Smooth muscle cell (in vitro differentiated cells): Measurements from ENCODE around the gene COL4A3. TPM values are rescaled to one million over a fixed set of nuclear protein-coding genes. Genes with fewer than 3 reads are reported as not detected.

Source experiments
- DNase-seq: peaks from one replicate; lab custom pipeline; 2025; ENCODE audit not compliant: unreplicated experiment; lab: John Stamatoyannopoulos, UW
- H2AFZ ChIP-seq: fragments of 200-600 bp; sonication (generic); 2 replicates; pipeline ENCODE4 v1.6.0; 2016; ENCODE audit warnings: antibody characterized with exemption, low read depth, mild to moderate bottlenecking
- H3F3A ChIP-seq: fragments of 200-600 bp; sonication (generic); 2 replicates; pipeline ENCODE4 v1.6.0; 2017; ENCODE audit warnings: antibody characterized with exemption, low read depth
- H3K27ac ChIP-seq: fragments of 200-600 bp; sonication (generic); 2 replicates; pipeline ENCODE4 v1.5.1; 2016; ENCODE audit warnings: low read depth, mild to moderate bottlenecking
- H3K27me3 ChIP-seq: fragments of 200-600 bp; sonication (generic); 2 replicates; pipeline ENCODE4 v1.6.1; 2016; ENCODE audit warnings: low read depth, mild to moderate bottlenecking
- H3K36me3 ChIP-seq: fragments of 200-600 bp; sonication (generic); 2 replicates; pipeline ENCODE4 v1.5.1; 2016; ENCODE audit warnings: low read depth
- H3K4me1 ChIP-seq: fragments of 200-600 bp; sonication (generic); 2 replicates; pipeline ENCODE4 v1.5.1; 2016; ENCODE audit warnings: low read depth
- H3K4me2 ChIP-seq: fragments of 200-600 bp; sonication (generic); 2 replicates; pipeline ENCODE4 v1.6.0; 2016; ENCODE audit warnings: mild to moderate bottlenecking
- H3K4me3 ChIP-seq: fragments of 200-600 bp; sonication (generic); 2 replicates; pipeline ENCODE4 v1.5.1; 2016; ENCODE audit warnings: mild to moderate bottlenecking
- H3K79me2 ChIP-seq: fragments of 200-600 bp; sonication (generic); 2 replicates; pipeline ENCODE4 v1.6.0; 2016; ENCODE audit warnings: low read depth, mild to moderate bottlenecking
- H3K9ac ChIP-seq: fragments of 200-600 bp; sonication (generic); 2 replicates; pipeline ENCODE4 v1.6.0; 2016; ENCODE audit warnings: low read depth
- H3K9me3 ChIP-seq: fragments of 200-600 bp; sonication (generic); replicated peaks from 2 replicates; pipeline ENCODE4 v1.5.1; 2016; ENCODE audit warnings: low read depth
- H4K20me1 ChIP-seq: fragments of 200-600 bp; sonication (generic); 2 replicates; pipeline ENCODE4 v1.6.0; 2016; ENCODE audit warnings: low read depth
- CTCF ChIP-seq: fragments of 200-600 bp; sonication (generic); IDR thresholded peaks from 2 replicates; pipeline ENCODE4 v1.5.1; 2017; ENCODE audit warnings: borderline replicate concordance, mild to moderate bottlenecking, antibody characterized with exemption; ENCODE audit not compliant: insufficient read depth, poor library complexity, severe bottlenecking
- WGBS: methylation state at CpG from one replicate; pipeline ENCODE4 v1.1.7; 2016; ENCODE audit warnings: low lambda C conversion rate; 5-methylcytosine and 5-hydroxymethylcytosine counted together
- polyA plus RNA-seq: library from polyadenylated mRNA; unstranded; fragments of >200 nt; fragmentation: Nextera tagmentation; extraction: Ambion mirVana; gene quantifications from 2 replicates; pipeline ENCODE4 v1.2.1, GENCODE V29; 2016
- total RNA-seq: library from RNA; depleted of rRNA; stranded (reverse); fragments of >200 nt; gene quantifications from 2 replicates; pipeline ENCODE4 v1.2.3, GENCODE V29; 2014

Gene COL4A3
- total and polyA plus RNA-seq, 2 experiments from 2014 or later, result not detected

- no peaks in the 10 kb centered on the region for H3K4me1 ChIP-seq
- H3F3A ChIP-seq, result no peaks in the 10 kb centered on the region
- H3K27me3 ChIP-seq, result no peaks in the 10 kb centered on the region
- 96% methylated on average over 1 of the region's 1 CpG for WGBS
- no peak overlapping the region for H3K4me2 ChIP-seq
- TF ChIP-seq CTCF, result no peak
- no peak overlapping the region for H2AFZ ChIP-seq
- no peak overlapping the region for H3K4me3 ChIP-seq
- H3K9ac ChIP-seq, result no peak overlapping the region
- no peaks in the 10 kb centered on the region for H3K9me3 ChIP-seq
- H3K79me2 ChIP-seq, result no peaks in the 10 kb centered on the region
- H4K20me1 ChIP-seq, result no peaks in the 10 kb centered on the region
- no peak for DNase-seq
- H3K27ac ChIP-seq, result no peak overlapping the region
- H3K36me3 ChIP-seq, result no peaks in the 10 kb centered on the region
These were observed 148.9 kb downstream of the COL4A3 start for GRCh38 chr2:227313310-227313709.

- H3K4me1 ChIP-seq, result no peaks in the 10 kb centered on the region
- H2AFZ ChIP-seq, result no peak overlapping the region
- H3K9ac ChIP-seq, result no peak overlapping the region
- no peak overlapping the region for H3K27ac ChIP-seq
- H3K4me3 ChIP-seq, result no peak overlapping the region
- DNase-seq, result no peak
- no peaks in the 10 kb centered on the region for H3K9me3 ChIP-seq
- 86% methylated on average over 2 of the region's 2 CpGs for WGBS
- H3K79me2 ChIP-seq, result no peaks in the 10 kb centered on the region
- H3K36me3 ChIP-seq, result no peaks in the 10 kb centered on the region
- H4K20me1 ChIP-seq, result no peaks in the 10 kb centered on the region
- no peaks in the 10 kb centered on the region for H3F3A ChIP-seq
- TF ChIP-seq CTCF, result no peak
- no peaks in the 10 kb centered on the region for H3K27me3 ChIP-seq
- no peak overlapping the region for H3K4me2 ChIP-seq
These were observed 153.4 kb downstream of the COL4A3 start for GRCh38 chr2:227317834-227318233.

- no peaks in the 10 kb centered on the region for H3K9me3 ChIP-seq
- no peak for DNase-seq
- no peaks in the 10 kb centered on the region for H4K20me1 ChIP-seq
- H3K9ac ChIP-seq, result no peak overlapping the region
- no peak overlapping the region for H3K27ac ChIP-seq
- no peak for TF ChIP-seq CTCF
- no peaks in the 10 kb centered on the region for H3K27me3 ChIP-seq
- H2AFZ ChIP-seq, result no peak overlapping the region
- H3K4me3 ChIP-seq, result no peak overlapping the region
- no peaks in the 10 kb centered on the region for H3K79me2 ChIP-seq
- no peak overlapping the region for H3K4me2 ChIP-seq
- H3K36me3 ChIP-seq, result no peaks in the 10 kb centered on the region
- H3K4me1 ChIP-seq, result no peaks in the 10 kb centered on the region
- no peaks in the 10 kb centered on the region for H3F3A ChIP-seq
- 89% methylated on average over 29 of the region's 33 CpGs for WGBS
These were observed 156.1 kb downstream of the COL4A3 start for GRCh38 chr2:227320305-227321094.
